ENCODE measurements around the gene GTPBP8. TPM values are rescaled to one million over a fixed set of nuclear protein-coding genes. Genes with fewer than 3 reads are reported as not detected.

GTPBP8 gene
- total and polyA plus RNA-seq, 10 of the 15 experiments (the other 5 are each of a cell fraction or from before 2014, with no cell fraction given), result 10.3 to 29.0 (median 17.0) TPM

DNA sequence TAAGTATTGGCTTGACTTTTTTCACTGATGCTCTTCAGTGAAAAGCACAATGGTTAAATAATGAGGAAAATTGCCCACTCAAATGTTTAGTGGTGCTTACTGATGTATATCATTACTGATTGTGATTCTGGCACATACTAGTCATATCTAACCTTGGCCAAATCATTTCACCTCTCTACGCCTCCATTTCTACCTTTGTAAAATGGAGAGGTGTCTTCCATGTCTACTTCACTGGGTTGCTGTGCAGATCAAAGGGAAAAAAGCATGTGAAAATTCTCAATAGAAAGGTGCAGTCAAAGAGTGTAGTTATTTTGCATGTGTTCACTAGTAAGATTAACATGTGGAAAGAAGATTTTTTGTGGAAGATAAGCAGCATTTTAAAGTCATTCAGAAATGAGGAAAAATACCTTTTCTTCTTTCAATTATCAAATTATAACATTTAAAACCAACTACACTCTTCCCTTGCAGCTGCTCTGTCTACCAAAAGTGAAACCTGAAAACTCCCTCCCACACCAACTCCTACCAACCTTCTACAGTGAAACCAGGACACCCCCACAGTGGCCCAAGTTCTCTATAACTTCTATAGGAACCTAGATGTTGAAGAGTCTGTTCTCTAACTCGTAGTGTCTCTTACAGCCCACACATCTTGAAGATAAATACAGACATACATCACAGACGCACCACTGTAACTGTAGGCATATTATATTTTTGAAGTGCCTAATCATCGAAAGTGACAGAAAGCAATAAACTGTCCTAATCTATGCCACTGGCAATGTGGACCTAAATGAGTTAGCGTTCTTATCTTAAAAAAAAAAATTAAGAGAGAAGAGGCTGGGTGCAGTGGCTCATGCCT, 17.2 kb upstream of the GTPBP8 start (continued):
- TF ChIP-seq TARDBP (IDR thresholded peaks at IDR 0.05; ENCODE audit: borderline replicate concordance) (no peak; the same call in 1 of the 2 replicates), SRF (IDR thresholded peaks at IDR 0.05; ENCODE audit: low read depth in 2 of 2, low read length in 2 of 2) (peak in 1 of 2 experiments; percentile 66; a peak in 1 of 4 replicates), ATF7 (IDR thresholded peaks at IDR 0.05; ENCODE audit: low read depth) (no peak; the same call in 1 of the 2 replicates), NFYB (IDR thresholded peaks at IDR 0.05; ENCODE audit: insufficient read depth, low read depth, low read length) (no peak), RB1 (IDR thresholded peaks at IDR 0.05; ENCODE audit: borderline replicate concordance) (no peak), CBX3 (IDR thresholded peaks at IDR 0.05; ENCODE audit: borderline replicate concordance, low read depth) (no peak), SREBF2 (IDR thresholded peaks at IDR 0.05; ENCODE audit: low read length) (no peak), TCF7 (IDR thresholded peaks at IDR 0.05; ENCODE audit: borderline replicate concordance) (peak; percentile 93), MYC (IDR thresholded peaks at IDR 0.05; ENCODE audit: insufficient read depth, insufficient read length, insufficient replicate concordance, low read length, severe bottlenecking) (no peak), NFIC (IDR thresholded peaks at IDR 0.05; ENCODE audit: low read depth, low read length) (peak; percentile 96), SIX5 (IDR thresholded peaks at IDR 0.05; ENCODE audit: low read depth, low read length, severe bottlenecking) (no peak), BHLHE40 (IDR thresholded peaks at IDR 0.05; ENCODE audit: borderline replicate concordance in 1 of 2, low read depth in 2 of 2, low read length in 1 of 2) (peak in 1 of 2 experiments; percentile 13; a peak in 1 of 4 replicates), GABPA (IDR thresholded peaks at IDR 0.05; ENCODE audit: low read depth) (peak; percentile 55), PAX5 (IDR thresholded peaks at IDR 0.05; ENCODE audit: borderline replicate concordance, low read depth, low read length) (peak; percentile 49; the same call in 1 of the 2 replicates), TBL1XR1 (IDR thresholded peaks at IDR 0.05; ENCODE audit: low read depth, low read length) (no peak), RAD51 (IDR thresholded peaks at IDR 0.05) (no peak), NR2C2 (IDR thresholded peaks at IDR 0.05; ENCODE audit: borderline replicate concordance, control insufficient read depth, insufficient read length, low read depth) (no peak), ETV6 (conservative IDR thresholded peaks at IDR 0.05 in 1 of 2, IDR thresholded peaks at IDR 0.05 in 1 of 2; ENCODE audit: borderline replicate concordance in 1 of 2, low read depth in 1 of 2) (peak in 1 of 2 experiments; percentile 77; a peak in 1 of 4 replicates), POLR2A (IDR thresholded peaks at IDR 0.05; ENCODE audit: low read depth, low read length) (no peak), BCL11A (IDR thresholded peaks at IDR 0.05; ENCODE audit: low read depth, low read length) (peak; percentile 95), IKZF2 (IDR thresholded peaks at IDR 0.05) (peak; percentile 73 to 78), KDM1A (IDR thresholded peaks at IDR 0.05; ENCODE audit: borderline replicate concordance) (no peak)
- TF ChIP-seq, protein P1, sequence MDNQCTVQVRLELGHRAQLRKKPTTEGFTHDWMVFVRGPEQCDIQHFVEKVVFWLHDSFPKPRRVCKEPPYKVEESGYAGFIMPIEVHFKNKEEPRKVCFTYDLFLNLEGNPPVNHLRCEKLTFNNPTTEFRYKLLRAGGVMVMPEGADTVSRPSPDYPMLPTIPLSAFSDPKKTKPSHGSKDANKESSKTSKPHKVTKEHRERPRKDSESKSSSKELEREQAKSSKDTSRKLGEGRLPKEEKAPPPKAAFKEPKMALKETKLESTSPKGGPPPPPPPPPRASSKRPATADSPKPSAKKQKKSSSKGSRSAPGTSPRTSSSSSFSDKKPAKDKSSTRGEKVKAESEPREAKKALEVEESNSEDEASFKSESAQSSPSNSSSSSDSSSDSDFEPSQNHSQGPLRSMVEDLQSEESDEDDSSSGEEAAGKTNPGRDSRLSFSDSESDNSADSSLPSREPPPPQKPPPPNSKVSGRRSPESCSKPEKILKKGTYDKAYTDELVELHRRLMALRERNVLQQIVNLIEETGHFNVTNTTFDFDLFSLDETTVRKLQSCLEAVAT (IDR thresholded peaks at IDR 0.05), result no peak
- TF ChIP-seq, protein P2, sequence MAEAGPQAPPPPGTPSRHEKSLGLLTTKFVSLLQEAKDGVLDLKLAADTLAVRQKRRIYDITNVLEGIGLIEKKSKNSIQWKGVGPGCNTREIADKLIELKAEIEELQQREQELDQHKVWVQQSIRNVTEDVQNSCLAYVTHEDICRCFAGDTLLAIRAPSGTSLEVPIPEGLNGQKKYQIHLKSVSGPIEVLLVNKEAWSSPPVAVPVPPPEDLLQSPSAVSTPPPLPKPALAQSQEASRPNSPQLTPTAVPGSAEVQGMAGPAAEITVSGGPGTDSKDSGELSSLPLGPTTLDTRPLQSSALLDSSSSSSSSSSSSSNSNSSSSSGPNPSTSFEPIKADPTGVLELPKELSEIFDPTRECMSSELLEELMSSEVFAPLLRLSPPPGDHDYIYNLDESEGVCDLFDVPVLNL (IDR thresholded peaks at IDR 0.05; ENCODE audit: low read depth, low read length), result no peak
- TF ChIP-seq, protein P3, sequence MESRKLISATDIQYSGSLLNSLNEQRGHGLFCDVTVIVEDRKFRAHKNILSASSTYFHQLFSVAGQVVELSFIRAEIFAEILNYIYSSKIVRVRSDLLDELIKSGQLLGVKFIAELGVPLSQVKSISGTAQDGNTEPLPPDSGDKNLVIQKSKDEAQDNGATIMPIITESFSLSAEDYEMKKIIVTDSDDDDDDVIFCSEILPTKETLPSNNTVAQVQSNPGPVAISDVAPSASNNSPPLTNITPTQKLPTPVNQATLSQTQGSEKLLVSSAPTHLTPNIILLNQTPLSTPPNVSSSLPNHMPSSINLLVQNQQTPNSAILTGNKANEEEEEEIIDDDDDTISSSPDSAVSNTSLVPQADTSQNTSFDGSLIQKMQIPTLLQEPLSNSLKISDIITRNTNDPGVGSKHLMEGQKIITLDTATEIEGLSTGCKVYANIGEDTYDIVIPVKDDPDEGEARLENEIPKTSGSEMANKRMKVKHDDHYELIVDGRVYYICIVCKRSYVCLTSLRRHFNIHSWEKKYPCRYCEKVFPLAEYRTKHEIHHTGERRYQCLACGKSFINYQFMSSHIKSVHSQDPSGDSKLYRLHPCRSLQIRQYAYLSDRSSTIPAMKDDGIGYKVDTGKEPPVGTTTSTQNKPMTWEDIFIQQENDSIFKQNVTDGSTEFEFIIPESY (IDR thresholded peaks at IDR 0.05), result no peak
- TF ChIP-seq, protein P4, sequence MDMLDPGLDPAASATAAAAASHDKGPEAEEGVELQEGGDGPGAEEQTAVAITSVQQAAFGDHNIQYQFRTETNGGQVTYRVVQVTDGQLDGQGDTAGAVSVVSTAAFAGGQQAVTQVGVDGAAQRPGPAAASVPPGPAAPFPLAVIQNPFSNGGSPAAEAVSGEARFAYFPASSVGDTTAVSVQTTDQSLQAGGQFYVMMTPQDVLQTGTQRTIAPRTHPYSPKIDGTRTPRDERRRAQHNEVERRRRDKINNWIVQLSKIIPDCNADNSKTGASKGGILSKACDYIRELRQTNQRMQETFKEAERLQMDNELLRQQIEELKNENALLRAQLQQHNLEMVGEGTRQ (IDR thresholded peaks at IDR 0.05; ENCODE audit: borderline replicate concordance, low read depth, low read length), result no peak

All from GM12878 (cell line).